ENCODE results near the gene CRB3. TPM values are rescaled to one million over a fixed set of nuclear protein-coding genes. Genes with fewer than 3 reads are reported as not detected.

CRB3 gene
- not detected in 2 replicates for total RNA-seq

DNA sequence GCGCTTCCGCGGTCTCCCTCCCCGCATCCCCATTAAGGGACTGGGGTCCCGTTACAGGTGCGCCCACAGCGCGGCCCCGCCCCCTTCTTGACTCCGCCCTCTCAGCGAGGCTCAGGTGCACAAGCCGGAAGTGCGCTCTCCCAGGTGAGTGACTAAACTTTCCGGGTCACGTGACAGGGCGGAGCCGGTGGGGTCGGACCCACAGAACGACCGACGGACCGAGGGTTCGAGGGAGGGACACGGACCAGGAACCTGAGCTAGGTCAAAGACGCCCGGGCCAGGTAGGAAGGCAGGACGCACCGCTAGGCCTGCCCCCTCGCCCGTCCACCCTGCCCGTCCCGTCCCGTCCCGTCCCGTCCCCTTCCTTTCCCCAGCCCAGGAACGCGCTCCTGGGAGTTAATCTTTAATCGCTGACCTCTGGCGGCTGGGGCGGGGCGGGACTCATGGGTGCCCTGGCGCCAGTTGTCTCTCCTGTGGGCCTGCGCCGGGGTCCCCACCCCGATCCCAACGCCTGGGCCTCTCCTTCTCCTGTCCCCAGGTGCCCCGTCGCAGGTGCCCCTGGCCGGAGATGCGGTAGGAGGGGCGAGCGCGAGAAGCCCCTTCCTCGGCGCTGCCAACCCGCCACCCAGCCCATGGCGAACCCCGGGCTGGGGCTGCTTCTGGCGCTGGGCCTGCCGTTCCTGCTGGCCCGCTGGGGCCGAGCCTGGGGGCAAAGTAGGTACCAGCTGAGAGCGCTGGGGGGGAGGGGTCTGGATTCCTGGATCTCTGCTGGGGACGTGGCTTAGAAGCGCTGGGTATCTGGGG, at the start of gene CRB3:
TSS of gene CRB3 (plus strand) at position 202 of the 804 bp plus-strand sequence. CDS start at position 633, 431 bp downstream.

DNA sequence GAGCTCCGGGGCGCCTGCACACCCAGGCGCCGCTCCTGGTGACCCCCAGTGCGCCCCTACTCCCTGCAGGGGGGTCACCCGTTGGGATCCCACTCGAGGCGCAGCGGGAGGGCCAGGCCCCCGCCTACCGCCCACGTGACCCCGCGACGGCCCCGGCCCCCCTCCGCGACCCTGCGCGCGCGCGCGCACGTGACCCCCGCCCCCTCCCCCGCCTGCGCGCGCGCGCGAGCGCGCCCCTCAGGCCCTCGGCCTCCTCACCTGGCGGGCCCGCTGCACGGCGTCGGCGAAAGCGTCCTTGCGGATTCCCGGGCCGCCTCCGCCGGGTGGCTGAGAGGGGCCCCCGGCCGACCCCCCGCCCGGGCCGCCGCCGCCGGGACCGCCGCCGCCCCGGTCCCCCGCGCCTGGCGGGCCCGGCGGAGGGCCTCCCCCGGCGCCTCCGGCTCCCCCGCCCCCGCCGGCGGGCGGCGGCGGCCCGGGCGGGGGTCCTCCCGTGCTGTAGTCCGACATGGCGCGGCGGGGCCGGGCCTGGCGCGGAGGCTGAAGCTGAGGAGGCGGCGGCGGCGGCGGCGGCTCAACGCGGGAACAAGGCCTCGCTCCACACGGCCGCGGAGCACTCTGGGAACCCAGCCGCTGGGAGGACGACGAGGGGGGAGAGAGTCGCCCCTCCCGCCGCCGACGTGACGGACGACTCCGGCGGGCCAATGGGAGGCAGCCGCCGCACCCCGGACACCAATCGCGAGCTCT, 39.7 kb upstream of the CRB3 start, which contains the start of gene KHSRP:
TSS of gene KHSRP (minus strand) at position 617 of the 744 bp plus-strand sequence. CDS start at position 507, 110 bp downstream.

DNA sequence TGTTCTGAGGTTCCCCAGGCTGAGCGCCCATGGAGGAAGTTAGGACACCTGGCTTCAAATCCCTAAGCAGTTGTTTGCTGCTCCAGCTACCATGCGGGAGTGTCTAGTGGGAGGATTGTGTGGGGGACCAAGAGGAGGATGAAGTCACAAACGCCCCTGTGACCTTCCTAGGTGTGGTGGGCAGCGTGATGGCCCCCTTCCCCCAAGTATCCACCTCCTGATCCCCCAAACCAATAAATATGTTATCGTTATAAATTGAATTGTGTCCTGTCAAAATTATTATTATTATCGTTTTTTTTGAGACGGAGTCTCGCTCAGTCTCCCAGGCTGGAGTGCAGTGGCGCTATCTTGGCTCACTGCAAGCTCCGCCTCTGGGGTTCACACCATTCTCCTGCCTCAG, 30.4 kb upstream of the CRB3 start, which contains the start of gene SLC25A41:
TSS of gene SLC25A41 (minus strand) at position 101 of the 400 bp plus-strand sequence. CDS start at position 31, 70 bp downstream.

GRCh38 chr19:6459262-6460098, 4.6 kb upstream of the CRB3 start, which contains the start of gene SLC25A23:
Gene SLC25A23, minus strand, starts transcription at chr19:6459792. Its CDS starts 164 bp downstream, at chr19:6459628.

DNA sequence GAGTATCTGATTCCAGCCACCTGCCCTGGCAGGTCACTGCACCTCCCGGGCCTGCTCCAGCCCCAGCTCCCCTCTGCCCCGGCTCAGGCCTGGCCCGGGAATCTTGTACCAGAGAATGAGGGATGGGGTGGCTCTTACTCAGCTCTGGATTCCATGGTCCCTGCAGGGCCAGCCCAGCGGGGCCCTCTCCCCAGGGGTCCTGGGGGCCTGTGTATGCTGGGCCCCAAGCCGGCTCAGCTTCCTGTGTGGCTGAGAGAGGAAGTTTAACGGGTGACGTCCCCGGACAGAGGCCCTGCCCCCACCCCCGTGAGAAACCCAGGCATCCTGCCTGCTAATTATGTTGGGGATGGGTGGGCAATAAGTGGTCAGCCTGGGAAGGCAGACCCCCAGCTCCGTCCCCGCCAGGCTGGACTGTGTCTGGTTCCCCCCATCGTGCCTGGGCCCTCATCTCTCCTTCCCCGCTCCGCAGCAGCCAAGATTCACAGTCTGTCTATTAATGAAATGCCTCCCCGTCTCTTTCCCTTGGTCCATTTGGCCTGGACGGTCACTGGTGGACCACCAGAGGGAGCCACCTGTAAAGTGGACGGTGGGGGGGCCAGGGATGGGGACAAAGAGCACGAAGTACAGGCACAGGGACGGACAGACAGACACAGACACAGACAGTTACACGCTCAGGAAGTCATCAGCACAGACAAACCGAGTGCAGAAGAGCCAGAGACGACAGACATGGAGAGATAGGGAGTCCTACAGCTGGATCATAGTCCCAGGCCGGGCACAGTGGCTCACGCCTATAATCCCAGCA, 17.7 kb downstream of the CRB3 start, which contains the start of gene DENND1C:
TSS of gene DENND1C (minus strand) at position 247 of the 802 bp plus-strand sequence. CDS start at position 155, 92 bp downstream.

GRCh38 chr19:6501740-6502648, 37.9 kb downstream of the CRB3 start, which contains the start of gene TUBB4A:
Gene TUBB4A, minus strand, starts transcription at chr19:6502309. Its CDS starts 97 bp downstream, at chr19:6502212.

Small RNAs within 50 kb of the gene (small RNA-seq; reads per million reads assigned to genes)
- not detected for gene AC010503.2

Other genes with a start within 250 kb of the CRB3 start
- gene MLLT1, start 184.3 kb upstream of the CRB3 start, total RNA-seq, result 19.8 and 23.0 TPM in 2 replicates
- not detected in 2 replicates for gene ACER1, start 130.7 kb upstream of the CRB3 start, total RNA-seq
- gene CLPP, start 102.7 kb upstream of the CRB3 start, total RNA-seq, result 58.9 and 77.5 TPM in 2 replicates
- gene ALKBH7, start 91.5 kb upstream of the CRB3 start, total RNA-seq, result 25.6 and 27.5 TPM in 2 replicates
- gene PSPN, start 88.3 kb upstream of the CRB3 start, total RNA-seq, result 0.93 and 1.1 TPM in 2 replicates
- gene GTF2F1, start 71.1 kb upstream of the CRB3 start, total RNA-seq, result 40.4 and 45.8 TPM in 2 replicates
- gene KHSRP, start 39.5 kb upstream of the CRB3 start, total RNA-seq, result 148 and 197 TPM in 2 replicates
- gene SLC25A41, start 30.5 kb upstream of the CRB3 start, total RNA-seq, result 0.27 TPM in 1 of 2 replicates, not detected in the other
- gene SLC25A23, start 4.5 kb upstream of the CRB3 start, total RNA-seq, result 31.8 and 32.2 TPM in 2 replicates
- not detected in 2 replicates for gene DENND1C, start 17.5 kb downstream of the CRB3 start, total RNA-seq
- not detected in 2 replicates for gene TUBB4A, start 38.0 kb downstream of the CRB3 start, total RNA-seq
- gene TNFSF9, start 66.8 kb downstream of the CRB3 start, total RNA-seq, result 0.40 and 0.79 TPM in 2 replicates
- gene CD70, start 126.9 kb downstream of the CRB3 start, total RNA-seq, result not detected in 2 replicates
- gene TNFSF14, start 205.9 kb downstream of the CRB3 start, total RNA-seq, result not detected in 2 replicates

Measured in thoracic aorta endothelial cell (primary cell).